ENCODE measurements around the gene RNF220.
A peak's percentile ranks its signal among the peaks of the same experiment; 100 is the strongest.

RNF220 gene

DNA sequence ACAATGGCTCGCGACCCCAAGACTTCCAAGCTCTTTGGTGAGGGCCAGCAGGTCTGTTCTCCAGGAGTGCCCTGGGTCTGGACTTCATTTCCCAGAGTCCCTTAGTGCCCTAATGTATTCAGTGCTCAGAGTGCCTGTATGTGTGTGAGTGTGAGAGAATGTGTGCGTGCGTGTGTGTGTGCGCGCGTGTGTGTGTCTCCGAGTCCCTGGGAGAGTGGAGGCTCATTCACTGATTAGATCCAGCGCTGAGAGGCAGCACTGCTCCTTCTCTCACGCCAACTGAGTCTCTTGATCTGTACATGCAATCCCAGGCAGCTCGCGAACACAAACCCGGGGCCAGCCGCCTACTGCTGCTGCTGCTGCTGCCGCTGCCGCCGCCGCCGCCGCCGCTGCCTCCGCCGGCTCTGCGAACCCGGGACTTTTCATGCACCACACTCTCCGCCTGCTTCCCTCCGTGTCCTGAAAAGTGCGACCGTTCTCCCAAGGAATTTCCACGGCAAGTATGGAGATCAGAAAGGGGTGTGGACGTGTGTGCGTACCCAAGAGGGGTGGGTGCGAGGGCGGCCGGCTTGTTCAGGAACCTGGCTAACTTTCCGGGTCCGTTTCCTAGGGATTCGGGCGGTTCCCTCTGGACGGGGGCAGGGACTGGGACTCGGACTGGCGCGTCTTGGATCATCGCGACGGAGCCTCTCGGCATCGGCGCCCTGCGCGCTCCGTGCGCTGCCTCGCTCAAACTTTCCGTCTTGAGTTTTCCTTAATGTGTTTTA, at the start of gene RNF220:
TSS of gene RNF220 (plus strand) at position 225 of the 767 bp plus-strand sequence.
- DNase-seq: peak; percentile 48

DNA sequence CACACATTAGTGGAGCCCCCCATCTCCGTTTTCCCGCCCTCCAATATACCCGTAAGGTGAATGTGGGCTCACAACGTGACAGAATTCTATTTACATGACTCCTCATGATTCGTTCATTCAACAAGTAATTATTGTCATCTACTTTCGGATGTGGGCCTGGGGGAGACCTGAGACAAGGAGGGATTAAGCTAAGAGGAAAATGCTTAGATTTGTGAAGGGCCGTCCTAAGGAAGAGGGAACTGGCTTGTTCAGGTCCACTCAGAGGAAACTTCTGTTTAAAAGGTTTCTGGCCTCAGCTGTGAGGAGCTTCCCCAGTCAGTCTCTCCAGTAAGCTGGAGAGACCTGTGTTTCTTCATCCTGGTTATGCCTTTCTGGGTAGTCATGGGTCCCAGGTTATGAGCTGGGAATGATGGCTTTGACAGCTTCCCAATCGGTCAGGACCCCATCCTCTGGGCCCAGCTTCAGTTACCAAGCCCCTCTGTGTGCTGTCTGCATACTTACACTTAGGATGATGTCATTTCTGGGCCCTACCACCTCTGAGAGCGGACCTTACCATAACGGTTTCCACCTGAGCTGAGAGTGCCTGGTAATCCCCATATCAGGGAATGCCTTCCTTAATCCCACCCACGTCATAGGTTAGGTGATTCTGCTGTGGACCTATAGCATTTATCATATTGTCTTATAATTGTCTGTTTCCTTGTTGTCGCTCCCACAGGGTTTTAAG, 49.3 kb upstream of the RNF220 start:
- DNase-seq: no peak

DNA sequence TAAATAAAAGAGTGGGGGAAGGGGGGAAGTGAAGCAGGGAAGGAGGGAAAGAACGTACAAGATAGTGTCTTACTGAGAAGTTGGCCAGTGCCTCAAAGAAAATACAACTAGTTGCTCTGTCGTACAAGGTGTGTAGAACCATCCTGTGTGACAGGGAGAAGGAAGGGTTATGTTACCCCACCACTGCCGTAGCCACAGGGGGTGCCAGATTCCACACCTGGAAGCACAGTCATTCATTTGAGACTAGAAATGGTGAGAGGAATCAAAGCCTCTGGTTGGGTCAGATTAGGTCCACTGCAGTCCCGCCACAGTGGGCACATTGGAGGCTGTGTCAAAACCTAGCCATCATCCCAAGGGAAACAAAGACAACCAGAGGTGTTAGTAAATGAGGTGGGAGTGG, 47.3 kb upstream of the RNF220 start:
- DNase-seq: no peak

DNA sequence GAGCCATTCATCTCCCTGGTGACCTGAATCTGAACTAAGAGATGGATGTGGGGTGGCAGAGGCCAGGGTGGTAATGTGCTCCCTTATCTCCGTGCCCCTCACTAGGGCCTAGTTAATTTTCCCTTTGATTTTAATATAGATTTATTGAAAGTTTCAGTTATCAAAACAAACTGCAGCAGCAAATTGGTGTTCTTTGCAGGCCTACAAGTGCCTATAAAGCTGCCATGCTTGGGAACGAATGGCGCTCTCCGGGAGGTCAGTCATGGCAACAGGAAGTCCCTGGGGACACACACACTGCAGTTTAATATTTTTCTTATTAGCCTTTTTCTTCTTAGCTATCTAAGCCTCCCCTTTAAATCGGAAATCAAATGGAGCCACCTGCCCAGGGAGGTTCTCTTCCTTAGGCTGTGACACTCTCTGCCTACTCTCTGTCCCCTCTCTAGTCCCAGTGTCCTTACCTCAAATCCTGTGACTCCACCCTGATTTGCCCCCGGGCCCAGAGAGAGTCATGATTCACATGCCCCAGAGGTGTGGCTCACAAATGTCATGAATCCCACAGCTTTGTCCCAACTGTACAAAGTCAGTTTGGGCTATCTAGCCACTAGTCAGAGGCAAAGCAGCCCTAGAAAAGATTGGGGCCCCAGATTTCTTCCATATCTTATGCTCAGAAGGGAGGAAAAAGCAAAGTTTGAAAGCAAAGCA, 45.7 kb upstream of the RNF220 start:
- DNase-seq: no peak

DNA sequence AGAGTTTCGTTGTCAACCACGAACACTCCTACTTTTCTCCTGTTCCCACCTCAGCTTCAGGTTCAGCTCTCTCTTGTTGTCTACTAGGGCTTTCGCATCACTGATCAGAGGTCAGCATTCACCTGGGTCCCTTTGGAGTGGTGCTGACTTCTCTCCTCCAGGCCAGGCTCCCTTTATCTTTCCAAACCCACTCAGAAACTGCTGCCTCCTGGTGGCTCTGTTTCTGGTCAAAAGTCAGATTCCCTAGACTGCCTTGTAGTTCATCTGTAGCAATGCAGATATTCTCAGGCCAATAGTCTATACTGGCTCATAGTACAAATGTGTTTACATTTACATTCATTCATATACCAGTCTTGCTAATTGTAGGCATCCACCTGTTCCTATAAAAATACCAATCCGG, 43.6 kb upstream of the RNF220 start:
- DNase-seq: no peak

DNA sequence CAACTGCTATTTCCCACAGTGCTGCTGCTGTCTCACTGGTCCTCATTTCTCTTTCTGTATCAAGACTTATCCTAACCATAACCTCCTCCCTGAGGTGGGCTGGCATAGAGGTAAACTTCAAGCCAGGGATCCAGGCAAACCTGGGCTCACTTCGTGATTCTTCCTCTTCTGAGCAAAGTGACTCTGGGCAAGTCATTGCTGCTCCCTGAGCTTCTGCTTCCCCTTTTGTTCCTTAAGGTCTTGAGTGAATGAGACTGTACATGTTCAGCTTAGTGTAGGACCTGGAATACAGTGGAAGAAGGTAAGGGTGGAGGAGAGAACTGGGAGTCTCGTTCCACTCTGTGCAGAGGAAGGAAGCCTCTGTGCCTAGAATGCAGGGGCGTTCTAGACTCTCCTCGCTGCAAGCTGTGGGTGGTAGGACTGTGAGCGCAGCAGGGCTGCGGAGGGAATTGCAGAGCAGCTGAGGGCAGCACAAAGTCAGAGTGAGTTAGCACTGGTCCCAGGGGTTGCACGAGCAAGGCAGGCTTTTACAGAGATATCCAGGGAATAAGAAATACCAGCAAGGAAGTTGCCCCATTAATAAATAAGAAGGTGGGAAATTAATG, 38.6 kb upstream of the RNF220 start:
- no peak for DNase-seq

DNA sequence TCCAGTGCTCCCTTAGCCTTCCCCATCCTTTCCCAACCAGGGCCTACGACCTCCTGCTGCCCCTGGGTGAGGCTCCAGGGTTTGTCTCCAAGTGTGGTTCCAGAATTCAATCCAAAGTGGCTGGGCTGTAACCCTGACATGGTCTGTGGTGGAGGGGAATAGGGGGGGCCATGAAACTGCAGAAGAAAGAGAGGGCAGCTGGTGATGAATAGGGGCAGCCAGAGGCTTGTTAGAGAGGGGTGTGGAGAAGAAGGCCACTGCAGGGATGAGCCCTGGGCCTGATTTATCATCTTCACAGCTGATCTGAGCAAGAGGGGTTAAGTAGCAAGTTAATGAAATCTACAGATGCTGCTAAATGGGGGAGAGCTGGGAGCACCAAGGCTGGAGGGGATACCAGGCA, 37.1 kb upstream of the RNF220 start:
- DNase-seq: no peak

DNA sequence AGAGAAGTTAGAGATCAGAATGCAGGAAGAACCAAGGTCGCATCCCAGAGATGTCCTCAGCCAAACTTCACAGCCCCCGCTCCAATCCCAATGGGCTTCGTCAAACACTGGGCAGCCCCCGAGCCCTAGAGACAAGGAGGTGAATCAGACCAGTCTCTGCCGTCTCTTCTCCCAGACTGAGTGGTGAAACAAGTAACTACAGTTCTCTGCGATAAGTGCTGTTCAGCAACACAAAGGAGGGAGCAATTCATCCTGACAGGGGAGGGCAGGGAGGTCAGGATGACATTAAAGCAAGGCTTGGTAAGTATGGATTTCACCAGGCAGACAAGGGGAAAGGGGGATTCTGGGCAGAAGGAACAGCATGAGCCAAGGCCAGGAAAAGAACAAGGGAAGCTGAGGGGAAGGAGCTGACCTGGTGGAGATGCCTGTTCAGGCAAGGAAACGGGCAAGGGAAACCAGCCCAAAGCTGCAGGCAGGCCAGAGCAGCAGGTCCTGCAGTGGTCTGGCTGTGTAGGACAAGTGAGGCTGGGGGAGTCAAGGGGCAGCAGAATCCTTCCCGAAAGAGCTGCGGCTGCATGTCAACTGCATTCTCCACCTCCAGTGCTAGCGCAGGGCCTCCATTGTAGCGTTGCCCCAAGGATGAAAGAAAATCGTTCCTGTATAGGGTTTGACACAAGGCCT, 36.4 kb upstream of the RNF220 start:
- DNase-seq: no peak

DNA sequence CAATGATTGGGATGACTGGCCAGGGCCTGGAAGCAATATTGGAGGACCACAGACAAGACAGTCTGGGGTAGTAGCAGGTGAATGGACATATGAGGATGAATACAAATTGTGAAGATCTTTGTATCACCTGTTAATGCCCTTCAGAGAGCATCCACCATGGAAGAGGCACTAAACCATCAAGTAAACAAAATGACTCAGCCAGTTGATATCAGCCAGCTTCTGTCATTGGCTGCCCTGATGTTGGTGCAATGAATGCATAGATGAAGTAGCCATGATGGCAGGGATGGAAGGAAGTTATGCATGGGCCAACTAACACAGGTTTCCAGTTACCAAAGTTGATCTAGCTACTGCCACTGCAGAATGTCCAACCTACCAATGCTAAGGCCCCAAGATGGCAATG, 33.8 kb upstream of the RNF220 start:
- DNase-seq: no peak

DNA sequence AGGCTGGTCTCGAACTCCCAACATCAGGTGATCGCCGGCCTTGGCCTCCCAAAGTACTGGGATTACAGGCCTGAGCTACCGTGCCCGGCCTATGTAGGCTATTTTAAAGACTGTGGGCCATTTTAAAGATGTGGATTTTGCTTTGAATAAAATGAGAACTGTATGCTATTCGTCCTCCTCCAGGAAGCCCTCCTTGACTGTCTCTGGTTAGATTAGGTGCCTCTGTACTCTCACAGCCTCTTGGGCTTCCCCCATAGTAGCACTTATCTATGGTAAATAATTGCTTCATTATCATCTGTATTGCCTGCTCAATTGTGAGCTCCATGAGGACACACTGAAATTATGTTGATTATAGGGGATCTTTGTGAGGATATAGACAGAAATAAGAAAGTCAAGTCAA, 29.5 kb upstream of the RNF220 start:
- DNase-seq: no peak

DNA sequence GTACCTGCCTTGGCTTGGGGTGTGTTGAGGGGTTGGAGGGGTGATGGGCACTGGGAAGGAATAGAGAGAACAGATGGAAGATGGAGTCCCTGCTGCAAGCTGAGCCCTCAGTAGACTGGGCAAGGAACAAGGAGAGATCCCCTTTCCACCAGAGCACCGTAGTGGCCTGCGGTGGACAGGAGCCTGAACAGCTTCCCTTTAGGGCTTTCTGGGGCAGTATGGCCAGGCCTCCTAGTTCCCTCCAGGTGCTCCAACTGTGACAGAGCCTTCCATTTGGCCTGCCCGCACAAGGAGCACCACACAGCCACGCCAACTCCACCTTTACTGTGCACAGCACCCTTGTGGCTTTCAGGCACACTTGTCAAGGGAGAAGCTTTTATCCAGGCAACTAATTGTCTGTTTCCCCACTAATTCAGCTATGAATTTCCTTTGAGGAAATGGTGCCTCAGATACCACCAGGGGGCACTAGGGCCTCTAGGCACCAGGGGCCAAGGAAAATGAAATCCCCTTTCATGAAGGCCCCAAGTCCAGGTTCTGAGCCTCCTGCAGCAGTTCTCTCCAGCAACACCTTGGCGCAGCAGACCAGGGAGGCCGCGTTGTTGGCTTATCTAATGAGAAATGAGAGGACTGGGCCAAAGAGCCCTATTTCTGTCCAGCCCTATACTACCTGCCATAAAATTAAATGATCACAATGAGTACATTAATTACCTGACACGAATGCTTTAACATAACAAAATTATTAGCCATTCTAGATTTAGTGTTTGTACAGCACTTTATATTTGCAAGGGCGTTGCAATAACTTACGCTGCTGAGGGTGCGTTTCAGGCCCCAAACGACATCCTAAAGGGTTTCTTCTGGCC, 26.9 kb upstream of the RNF220 start:
- peak; percentile 41 for DNase-seq

DNA sequence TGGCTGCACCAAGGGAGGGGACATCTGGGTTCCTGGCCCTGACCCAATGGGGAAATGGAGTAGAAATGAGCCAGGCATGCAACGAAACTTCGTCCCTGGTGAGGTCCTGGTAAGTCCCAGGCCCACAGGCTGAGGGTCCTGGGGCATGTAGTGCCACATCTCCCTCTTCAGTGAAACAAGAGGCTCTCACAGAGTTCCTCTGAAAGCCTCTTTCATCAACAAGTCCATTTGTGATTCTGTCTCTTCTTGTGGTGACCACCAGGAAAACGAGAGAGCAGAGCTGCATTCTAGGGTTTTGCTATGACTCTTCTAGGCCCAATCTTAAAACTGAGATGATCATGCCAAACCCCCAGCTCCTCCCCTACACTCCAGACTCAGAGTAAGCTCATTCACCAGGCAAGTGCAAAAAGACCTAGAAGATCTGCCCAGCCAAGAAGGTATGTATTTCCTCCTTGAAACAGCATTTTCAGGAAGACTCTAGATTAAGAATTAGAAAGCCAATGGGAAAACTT, 24.3 kb upstream of the RNF220 start:
- no peak for DNase-seq

DNA sequence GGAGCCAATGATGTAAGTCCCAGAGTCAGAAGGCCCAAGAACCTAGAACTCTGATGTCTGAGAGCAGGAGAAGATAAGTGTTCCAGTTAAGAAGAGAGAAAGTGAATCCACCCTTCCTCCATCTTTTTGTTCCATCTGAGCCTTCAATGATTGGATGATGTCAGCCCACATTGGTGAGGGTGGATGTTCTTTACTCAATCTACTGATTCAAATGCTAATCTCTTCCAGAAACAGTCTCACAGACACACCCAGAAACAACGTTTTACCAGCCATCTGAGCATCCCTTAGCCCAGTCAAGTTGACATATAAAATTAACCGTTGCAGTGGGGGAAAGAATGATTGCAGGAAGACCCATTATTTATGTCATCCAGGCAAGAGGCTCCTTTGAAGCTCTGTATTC, 16.5 kb upstream of the RNF220 start:
- no peak for DNase-seq

DNA sequence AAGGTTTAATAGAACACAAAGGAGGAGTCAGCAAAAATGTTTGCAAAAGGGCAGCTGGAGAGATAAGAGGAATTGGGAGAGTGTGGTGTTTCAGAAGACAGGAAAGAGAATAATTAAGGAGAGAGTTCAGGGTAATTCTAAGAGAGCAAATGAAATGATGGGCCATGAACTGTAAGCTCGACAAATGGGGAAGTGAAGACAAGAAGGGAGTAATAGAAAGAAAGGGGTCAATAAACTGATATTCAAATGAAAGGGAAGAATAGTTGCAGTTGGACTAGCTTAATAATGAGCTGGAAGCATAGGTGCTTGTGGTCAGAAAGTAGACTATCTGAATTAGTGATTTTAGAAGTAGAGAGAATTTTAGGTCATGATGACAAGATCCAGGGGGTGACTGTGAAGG, 15.6 kb upstream of the RNF220 start:
- no peak for DNase-seq

DNA sequence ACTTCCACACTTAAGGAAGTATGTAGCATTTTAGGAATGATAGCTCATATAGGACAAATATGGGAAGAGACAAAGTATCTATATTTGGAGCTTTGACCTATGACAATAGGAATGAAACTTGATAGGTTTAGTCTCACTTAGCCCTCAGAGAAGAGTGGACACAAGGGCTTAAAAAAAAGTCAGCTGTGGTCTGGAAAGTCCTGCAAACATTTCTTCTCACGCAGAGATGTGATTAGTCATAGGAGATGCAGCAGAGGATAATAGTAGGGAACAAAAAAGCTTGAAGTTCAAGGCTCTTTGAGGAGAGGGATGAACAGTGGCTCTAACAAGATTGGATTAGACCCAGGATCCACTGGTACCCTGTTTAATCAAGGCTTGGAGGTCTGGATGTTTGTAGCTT, 14.8 kb upstream of the RNF220 start:
- DNase-seq: peak; percentile 67

DNA sequence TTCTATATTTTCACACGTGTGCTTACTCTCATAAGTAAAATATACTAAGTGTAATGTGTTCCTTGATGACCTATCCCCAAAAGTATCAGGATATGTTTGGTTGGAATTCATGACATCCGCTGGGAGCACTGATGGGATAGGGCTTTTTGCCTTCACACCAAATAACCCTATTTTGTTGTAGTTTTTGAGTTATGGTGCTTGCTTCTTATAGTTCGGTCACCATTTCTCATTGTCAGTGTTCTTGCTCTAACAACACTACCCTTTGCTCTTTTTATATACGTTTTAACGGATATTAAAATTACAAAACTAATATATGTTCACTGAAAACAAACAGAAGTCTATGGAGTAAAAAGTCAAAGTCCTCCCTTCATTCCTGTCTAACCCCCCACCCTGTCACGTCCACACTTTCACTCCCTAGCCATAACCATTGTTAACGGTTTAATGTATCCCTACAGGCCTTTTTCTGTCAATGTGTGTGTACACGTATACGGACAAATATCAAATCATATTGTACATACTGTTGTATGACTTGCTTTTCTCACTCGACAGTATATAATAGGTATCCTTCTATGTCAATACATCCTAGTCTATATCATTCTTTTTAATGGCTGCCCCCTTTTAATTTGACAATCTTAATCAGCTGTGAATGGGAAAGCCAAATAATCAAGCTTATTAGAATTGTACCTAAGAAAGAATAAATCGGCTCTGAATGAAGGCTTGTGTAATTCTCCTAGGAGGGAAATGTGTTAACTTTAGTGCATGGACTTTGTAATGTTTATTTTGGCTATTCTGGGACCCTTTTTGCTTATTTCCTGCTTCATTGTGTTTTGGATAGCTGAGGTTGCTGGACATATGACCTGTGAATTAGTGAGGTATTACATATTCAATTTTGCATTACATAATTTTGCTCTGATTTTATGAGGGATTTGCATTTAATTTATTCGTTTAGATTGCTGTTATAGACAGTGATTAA, 3.5 kb upstream of the RNF220 start:
- no peak for DNase-seq

DNA sequence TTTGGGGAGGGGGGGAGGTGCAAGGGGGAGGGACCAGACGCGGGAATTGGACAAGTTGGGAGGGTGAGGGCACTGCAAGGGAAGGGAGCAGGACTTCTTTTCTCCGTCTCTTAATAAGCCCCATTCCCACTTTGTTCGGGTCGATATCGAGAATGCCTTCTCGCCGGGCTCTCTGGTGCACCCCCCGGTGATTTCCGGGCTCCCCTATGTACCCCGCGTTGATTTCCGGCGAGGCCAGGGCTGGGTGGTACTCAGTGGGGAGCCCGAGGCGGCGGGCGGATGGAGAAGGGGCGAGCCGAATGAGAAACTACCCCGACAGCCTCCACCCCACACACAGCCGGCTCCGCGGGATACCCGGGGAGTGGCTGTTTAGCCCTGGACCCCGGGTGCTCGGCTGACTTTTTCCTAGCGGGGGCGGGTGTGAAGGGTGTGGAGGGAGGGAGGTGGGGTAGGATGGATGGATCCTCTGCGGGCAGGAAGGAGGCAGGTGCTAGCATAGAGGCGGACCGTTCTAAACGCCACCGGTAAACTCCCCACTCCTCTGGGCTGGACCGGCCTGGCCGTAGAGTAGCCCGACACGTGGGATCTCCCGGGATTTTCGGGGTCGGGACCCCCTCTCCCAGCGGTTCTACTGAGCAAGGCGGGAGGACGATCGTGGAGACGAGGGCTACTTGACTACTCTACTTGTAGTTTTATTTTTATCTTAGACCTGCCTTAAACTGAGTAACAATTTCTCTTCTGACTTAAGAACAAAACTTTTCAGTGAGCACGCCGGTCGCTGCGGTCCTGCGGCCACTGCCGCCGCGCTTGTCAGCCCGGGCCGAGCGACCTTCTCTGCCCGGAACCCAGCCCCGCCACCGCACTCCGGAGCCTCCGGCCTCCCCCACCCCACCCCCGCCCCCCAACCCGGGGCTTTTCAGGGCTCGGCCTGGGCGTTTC, 1.0 kb downstream of the RNF220 start:
- DNase-seq: no peak

DNA sequence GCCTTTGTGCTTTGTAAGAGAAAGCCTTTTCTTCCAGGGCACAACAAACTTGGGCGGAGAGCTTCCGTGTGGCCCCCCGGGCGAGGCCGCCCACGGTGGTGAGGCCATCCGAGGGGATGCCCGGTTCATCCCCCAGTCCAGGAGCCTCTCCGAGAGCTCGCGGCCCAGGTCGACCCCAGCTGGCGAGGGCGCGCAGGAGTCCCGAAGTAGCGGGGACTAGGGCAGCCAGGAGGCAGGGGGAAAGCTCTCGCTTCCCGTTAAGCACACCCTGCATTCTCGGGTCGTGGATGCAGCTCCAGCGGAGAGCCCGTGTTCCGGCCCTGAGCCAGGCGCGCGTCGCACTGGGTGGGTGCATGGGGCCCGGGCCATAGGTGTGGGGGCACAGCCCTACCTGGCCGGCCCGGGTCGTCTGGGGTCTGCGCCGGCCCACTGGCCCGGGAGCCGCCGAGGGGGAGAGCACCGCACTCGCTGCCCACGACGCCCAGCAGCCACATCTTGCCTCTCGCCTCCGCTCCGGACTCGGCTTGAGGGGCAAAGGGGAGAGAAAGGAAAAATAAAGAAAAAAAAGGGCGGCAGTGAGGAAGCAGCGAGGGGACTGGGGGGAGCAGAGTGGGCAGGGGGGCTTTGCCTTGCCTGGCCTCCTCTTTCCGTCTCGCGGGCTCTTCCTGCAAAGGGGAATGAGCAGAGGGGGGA, 1.8 kb downstream of the RNF220 start:
- DNase-seq: no peak
